GM10248 (cell line): Measurements from ENCODE around the gene ZFAND5.

Experiments used
- CTCF ChIA-PET: fragments of 300-600 bp; sonication (Branson Sonifier 250); formaldehyde crosslinking; extraction: SDS; loops from one replicate; lab custom pipeline; 2021; ENCODE audit warnings: antibody characterized with exemption; lab: Yijun Ruan, JAX
- POLR2A ChIA-PET: fragments of 350-650 bp; sonication (Branson Sonifier 250); formaldehyde crosslinking; extraction: SDS; loops from one replicate; lab custom pipeline; 2020; ENCODE audit warnings: antibody characterized with exemption; lab: Yijun Ruan, JAX
- DNase-seq: peaks from one replicate; pipeline ENCODE4 v3.0.0; 2012; ENCODE audit errors: extremely low spot score
- TF ChIP-seq, protein P1 (sequence below): IDR thresholded peaks from 2 replicates; pipeline ENCODE4 v1.5.1; 2012; ENCODE audit warnings: mild to moderate bottlenecking, low read depth; ENCODE audit errors: extremely low read depth, missing control alignments, control extremely low read depth

The ZFAND5 gene, protein sequence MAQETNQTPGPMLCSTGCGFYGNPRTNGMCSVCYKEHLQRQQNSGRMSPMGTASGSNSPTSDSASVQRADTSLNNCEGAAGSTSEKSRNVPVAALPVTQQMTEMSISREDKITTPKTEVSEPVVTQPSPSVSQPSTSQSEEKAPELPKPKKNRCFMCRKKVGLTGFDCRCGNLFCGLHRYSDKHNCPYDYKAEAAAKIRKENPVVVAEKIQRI

DNA sequence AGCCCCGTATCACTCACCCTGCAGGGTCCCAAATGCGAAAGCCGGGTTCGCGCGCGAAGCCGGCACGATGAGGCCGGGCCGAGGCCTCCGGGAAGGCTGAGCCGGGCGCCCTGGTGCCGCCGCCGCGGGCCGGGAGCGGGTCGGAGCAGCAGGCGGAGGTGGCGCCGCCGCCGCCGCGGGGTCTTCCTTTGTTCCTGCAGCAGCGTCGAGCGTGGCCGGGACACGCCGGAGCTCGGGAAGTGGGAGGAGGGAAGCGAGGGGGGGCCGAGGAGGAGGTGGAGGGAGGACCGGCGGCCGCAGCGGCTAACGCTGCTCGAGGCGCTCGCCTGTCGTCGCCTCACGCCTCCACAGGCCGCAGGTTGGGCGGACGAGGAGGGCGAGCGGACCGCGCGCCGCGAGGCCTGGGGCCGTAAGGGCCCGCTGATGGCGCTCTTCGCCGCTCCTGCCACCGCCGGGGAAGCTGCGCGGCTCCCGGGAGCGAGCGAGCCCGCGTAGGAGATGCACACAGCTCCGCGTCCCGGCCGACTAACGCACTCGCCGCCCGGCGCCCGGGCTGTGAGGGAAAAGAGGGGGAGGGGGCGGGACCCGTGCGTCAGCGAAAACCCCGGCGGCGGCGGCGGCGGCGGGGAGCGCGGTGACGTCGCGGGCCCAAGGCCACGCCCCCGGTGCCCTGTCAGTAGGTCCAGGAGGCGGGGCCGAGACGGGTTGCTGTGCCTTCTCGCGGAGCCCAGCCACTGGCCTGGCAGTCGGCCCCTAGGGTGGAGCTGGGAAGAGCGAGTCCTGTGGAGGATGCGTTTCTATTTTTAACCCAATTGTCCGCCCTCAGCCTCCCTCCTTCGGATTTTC, at the start of gene ZFAND5:
Gene ZFAND5, minus strand, starts transcription at position 530 of the 846 bp plus-strand sequence. CDS start 4,430 bp downstream, outside the sequence.
- ChIA-PET CTCF (interaction anchor here (0.7 to 1.8 kb wide), 6 partner anchors 10 to 227 kb away, joined by 3 to 8 read pairs (median 4); no protein-coding TSS in a partner anchor), POLR2A (interaction anchor here (0.6 to 2.2 kb wide), 15 partner anchors 9 to 458 kb away, joined by 3 to 15 read pairs (median 4); partner anchors contain the start of genes ABHD17B and C9orf85)
- peak; percentile 97 for DNase-seq
- TF ChIP-seq, protein P1, sequence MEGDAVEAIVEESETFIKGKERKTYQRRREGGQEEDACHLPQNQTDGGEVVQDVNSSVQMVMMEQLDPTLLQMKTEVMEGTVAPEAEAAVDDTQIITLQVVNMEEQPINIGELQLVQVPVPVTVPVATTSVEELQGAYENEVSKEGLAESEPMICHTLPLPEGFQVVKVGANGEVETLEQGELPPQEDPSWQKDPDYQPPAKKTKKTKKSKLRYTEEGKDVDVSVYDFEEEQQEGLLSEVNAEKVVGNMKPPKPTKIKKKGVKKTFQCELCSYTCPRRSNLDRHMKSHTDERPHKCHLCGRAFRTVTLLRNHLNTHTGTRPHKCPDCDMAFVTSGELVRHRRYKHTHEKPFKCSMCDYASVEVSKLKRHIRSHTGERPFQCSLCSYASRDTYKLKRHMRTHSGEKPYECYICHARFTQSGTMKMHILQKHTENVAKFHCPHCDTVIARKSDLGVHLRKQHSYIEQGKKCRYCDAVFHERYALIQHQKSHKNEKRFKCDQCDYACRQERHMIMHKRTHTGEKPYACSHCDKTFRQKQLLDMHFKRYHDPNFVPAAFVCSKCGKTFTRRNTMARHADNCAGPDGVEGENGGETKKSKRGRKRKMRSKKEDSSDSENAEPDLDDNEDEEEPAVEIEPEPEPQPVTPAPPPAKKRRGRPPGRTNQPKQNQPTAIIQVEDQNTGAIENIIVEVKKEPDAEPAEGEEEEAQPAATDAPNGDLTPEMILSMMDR = no peak

DNA sequence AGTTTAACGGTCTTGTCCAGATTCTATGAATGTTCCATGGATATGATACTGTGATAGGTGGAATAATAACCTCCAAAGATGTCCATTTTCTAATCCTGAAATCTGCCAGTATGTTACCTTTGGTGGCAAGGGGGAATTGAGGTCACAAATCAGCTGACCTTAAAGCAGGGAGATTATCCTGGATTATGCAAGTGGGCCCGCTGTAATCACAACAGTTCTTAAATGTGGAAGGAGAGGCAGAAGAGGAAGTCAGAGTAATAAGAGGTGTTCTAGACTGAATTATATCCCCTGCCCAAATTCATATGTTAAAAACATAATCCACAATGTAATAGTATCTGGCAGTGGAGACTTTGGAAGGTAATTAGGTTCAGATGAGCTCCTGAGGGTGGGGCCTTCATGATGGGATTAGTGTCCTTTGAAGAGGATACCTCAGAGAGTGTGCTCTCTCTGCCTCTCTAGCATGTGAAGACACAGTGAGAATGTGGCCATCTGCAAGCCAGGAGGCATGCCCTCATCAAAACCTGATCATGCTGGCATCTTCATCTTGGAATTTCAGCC, 47.6 kb upstream of the ZFAND5 start:
- ChIA-PET CTCF (interaction anchor here (0.9 kb wide), 1 partner anchor 31 kb away, joined by 3 read pairs; no protein-coding TSS in a partner anchor), POLR2A (no interaction called here)

DNA sequence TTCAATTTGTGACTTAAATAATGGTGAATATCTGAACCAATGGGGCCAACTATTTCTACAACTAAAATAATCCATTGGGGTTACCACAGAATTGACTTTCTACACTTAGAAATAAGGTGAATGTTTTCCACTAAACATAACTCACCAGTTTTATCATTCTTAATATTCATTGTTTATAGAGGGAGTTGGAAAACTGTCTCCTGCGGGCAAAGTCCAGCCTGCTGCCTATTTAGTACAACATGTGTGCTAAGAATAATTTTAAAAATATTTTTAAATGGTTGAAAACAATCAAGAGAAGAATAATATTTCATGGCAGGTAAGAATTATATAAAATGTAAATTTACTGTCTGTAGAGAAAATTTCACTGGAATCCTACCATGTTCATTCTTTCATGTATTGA, 45.2 kb upstream of the ZFAND5 start:
- POLR2A ChIA-PET = no interaction called here
- CTCF ChIA-PET = no interaction called here

More for the DNA sequence above, 47.6 kb upstream of the ZFAND5 start:
- TF ChIP-seq, protein P1 = no peak
- DNase-seq = no peak

DNA sequence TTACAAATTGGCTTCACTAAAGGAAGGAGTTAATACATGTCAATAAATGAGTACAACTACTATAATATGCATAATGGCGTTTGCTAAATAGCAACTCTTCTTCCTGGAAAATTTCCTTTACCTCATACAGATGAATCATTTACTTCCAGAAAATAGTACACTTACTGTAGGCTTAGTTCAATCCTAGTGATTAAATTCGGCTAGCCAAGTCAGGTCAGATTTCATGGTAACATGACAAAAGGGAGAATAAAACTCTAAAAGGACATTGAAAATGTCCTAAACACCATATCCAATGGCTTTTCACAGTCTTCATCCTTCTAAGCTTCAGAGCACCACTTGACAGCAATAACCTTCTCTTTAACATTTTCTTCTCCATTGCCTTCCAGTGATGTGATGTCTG, 42.1 kb upstream of the ZFAND5 start:
- TF ChIP-seq, protein P1 = no peak
- CTCF ChIA-PET = interaction anchor here (0.7 to 1.6 kb wide), 3 partner anchors 11 to 37 kb away, joined by 3 to 6 read pairs (median 5); no protein-coding TSS in a partner anchor
- POLR2A ChIA-PET = interaction anchor here (1.6 kb wide), 1 partner anchor 42 kb away, joined by 4 read pairs; the partner anchor contains the start of gene ZFAND5
- DNase-seq = no peak

More for the DNA sequence above, 45.2 kb upstream of the ZFAND5 start:
- DNase-seq = no peak
- TF ChIP-seq, protein P1 = no peak

DNA sequence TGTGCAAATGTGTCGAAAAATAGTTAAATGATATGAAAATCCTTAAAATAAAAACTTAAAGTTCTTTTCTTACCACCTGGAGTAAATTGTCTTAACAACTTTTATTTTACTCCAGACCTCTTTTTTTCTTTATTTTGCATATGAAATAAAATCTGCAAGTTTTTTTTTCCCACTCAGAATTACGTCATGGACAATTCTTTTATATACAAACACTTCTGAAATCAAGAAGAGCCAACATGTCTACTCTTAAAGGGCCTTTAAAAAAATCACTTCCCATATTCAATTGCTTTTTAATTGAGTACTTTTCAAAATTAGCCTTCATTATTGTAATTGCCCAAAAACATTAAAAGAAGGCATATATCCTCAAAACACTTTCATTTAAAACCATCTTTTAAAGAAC, 37.7 kb upstream of the ZFAND5 start:
- CTCF ChIA-PET = no interaction called here
- TF ChIP-seq, protein P1 = no peak
- no peak for DNase-seq
- POLR2A ChIA-PET = no interaction called here

DNA sequence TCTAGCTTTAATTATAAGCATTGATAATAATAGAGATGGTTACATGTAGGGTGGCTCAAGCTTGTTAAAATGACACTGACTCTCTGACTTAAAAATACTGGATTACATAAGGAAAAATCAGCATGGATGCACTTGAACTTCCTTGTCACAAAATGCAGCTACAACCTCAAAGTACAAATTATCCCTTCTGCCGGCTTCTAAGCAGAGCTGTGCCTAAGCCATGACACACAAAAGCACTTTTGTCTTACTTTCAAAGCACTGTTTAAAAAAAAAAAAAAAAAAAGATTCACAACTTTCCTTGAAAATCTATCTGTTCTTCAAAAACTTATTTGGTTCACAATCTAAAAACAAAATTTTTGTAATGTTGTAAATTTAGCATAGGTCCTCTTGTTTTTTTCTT, 36.4 kb upstream of the ZFAND5 start:
- POLR2A ChIA-PET = no interaction called here
- TF ChIP-seq, protein P1 = no peak
- DNase-seq = no peak
- CTCF ChIA-PET = interaction anchor here (1.1 to 1.6 kb wide), 5 partner anchors 14 to 393 kb away, joined by 3 to 4 read pairs (median 3); no protein-coding TSS in a partner anchor
